DMS114 treated with DMSO at 0.1 percent for 48 hours (cell line): Measurements from ENCODE around the gene PLCB1.
"Not testable (repeated sequence)": the region's sequence is repeated elsewhere in the genome, so short reads cannot be mapped to it uniquely, and the experiment has no call there.

Source experiments
- DNase-seq: peaks from one replicate; lab custom pipeline; 2025; ENCODE audit not compliant: unreplicated experiment; lab: John Stamatoyannopoulos, UW

Gene PLCB1

DNA sequence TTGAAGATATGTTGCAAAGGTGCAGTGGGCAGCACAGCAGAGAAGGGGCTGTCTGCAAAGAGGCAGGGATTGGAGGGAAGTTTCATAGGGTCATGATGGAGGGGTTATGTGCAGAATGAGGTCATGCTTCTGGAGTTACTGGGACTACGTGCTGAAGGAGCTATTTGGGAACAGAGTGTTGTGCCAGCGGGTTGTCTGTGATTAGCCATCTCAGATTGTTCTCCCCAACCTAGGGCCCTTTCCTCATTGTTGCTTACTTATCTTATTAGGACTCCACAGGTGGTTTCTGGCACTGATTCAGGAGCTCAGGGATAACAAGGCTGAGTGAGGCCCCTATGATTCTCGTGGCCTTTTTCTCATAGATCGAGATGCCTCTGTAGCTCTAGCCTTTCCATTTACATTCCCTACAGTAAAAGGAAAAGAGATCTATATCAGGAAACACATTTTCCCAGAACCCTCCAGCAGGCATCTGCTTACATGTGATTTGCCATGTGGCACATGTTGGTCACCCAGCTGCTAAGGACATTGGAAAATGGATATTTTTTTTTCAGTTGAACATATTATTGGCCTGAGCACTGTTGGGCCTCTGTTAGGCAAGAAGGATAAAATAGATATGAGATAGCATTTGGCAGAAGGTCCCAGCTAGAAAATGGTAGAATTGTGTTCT, 507.2 kb downstream of the PLCB1 start:
- DNase-seq: no peak

DNA sequence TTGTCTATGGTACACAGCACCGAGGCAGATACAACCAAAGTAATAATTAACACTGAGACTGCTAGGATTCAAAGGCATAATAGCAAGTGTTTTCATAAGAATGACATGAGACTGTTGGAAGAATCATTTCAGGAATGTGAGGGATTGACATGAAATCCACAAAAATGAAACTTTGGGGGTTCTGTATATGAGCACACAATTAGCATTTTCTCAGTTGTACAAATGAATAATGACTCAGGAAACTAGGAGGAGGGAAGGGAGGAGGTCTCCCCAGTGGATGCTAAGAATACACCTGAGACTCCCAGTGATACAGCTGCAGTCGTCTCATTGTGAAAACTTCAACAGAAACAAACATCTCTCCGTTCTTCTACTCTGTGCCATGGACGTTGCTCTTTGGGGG, 508.4 kb downstream of the PLCB1 start:
- DNase-seq: no peak

- no peak for DNase-seq
Observed at GRCh38 chr20:8642247-8642646, 510.2 kb downstream of the PLCB1 start.

- not testable (repeated sequence) for DNase-seq
Observed at GRCh38 chr20:8644468-8644867, 512.4 kb downstream of the PLCB1 start.

DNA sequence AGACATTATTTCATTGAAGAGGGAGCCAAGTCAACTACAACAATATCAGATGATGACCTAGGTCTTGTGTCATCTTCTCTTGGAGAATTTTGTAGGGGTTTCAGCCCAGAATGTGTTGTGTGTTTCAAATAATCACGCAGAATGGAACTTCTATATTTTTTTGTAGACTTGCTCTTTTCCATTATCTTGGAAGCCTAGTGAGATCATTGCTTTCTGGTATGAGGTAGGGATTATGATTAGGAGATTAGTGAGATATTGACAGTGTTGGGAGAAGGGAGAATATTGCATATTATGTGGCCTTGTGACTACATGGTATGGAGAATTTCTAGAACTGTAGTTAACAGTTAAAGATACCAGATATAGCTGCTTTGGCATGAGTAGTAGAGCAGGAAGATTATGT, 513.3 kb downstream of the PLCB1 start:
- no peak for DNase-seq

GRCh38 chr20:8646033-8646441, 514.0 kb downstream of the PLCB1 start:
- DNase-seq: no peak

DNA sequence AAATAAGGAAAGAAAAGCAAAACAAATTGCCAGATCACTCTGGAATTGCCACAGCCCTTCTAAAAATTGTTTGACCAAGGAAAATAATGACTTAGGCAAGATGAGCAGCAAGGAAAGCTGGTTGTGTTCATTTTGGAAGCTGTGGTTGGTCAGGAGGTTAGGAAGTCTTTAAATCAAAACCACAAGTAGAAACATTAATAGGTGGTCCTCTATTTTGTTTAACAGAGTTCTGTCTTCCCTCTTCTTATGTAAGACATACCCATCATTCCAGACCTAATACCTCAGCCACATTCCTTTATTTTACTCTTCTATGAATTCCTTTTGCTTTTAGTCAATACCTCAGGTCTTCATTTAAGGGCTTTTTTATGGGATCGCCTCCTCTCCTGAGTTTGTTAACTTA, 514.6 kb downstream of the PLCB1 start:
- DNase-seq: no peak

DNA sequence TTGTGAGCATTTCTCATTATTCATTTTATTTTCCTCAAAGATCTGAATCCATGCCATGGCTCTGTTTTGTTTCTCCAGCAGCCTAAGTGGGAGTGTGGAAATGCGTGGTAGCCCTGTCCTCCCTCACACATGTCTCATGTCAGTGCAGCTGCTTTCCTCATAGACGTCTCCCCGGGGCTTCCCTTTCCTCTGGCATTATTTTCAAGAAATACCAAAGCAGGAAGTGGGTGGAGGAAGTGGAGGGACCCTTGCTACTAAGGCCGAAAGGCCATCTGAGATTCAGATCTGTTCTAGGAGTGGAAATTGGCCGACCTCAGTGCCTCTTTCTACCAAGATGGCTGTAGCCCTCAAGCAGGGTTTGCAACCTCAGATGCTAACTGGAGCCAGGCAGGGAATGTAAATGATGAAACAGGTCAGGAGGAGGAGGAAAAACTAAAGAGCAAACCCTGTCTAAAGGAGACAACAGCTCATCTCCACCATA, 515.9 kb downstream of the PLCB1 start:
- no peak for DNase-seq

- no peak for DNase-seq
Observed at GRCh38 chr20:8648466-8648865, 516.4 kb downstream of the PLCB1 start.

- no peak for DNase-seq
Observed at GRCh38 chr20:8652396-8652795, 520.3 kb downstream of the PLCB1 start.

DNA sequence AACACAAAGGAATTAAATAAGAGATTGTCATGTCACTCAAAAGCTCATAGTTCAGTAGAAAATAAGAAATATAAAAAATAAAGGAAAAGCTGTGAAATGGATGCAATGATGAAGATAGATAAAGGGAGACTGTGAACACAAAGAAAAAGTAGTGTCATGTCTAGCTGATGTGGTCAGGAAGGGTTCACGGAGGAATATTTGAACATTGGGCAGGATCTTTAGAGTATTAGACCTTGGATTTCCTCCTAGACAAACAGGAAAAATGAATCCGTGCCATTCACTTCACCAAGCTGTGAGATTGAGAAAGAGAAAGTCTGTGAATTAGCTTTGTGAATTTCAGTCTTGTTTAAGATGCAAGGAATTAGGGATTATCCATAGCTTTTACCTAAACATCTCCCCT, 522.4 kb downstream of the PLCB1 start:
- no peak for DNase-seq

- no peak for DNase-seq
Observed at GRCh38 chr20:8656335-8656734, 524.3 kb downstream of the PLCB1 start.

DNA sequence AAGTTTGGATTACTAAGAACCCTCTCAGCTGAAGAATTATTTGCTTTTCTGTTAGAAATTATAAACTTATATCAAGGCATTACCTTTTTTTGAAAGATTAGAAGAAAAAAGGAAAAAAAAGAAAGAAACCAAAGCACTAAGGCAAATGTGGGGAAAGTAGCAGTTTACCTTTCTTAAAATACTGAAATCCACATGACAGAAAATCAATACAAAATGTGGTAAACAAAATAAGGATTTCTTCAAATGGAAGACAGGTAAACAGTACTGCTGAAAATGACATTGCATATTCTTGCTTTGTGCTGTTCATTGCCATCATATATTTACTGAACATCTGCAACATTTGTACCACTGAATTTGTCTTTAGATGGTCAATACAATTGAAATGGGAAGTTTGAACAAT, 525.6 kb downstream of the PLCB1 start:
- no peak for DNase-seq

DNA sequence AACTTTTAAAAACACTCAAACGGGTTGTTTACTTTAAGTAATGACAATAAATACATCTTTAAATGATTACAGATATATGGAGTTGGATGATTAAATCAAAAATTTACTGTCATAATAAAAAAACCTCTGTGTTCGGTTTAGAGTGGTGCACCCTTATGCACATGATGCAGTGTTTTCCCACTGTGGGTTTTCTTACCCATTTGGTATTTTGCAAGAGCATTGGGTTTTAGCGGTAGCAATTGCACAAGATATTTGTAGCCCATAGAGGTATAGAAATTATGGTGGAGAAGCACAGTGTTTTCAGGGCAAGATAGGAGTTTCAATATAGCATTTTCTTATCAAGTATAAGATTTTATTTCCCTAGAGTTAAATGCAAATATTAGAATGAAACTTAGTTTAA, 526.0 kb downstream of the PLCB1 start:
- DNase-seq: no peak

- no peak for DNase-seq
Observed at GRCh38 chr20:8661229-8661952, 529.3 kb downstream of the PLCB1 start.

- no peak for DNase-seq
Observed at GRCh38 chr20:8662433-8662954, 530.4 kb downstream of the PLCB1 start.

DNA sequence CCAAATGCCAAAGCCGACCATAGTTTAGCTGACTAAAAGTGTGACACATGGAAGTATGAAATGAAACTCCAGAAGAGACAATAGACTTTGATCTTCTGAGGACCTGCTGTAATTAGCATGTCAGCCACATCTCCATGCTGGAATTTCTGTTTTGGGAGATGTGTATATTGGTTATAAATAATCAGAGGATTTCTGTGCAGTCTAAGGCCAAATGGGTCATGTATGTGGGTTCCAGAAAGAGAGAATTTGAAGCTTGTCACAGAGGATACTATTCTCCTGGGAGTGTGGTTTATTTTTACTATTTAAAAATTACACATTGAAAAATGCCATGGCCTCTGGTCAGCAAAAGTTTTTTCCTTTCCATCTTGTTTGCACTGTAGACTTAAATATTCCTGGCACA, 531.4 kb downstream of the PLCB1 start:
- no peak for DNase-seq

DNA sequence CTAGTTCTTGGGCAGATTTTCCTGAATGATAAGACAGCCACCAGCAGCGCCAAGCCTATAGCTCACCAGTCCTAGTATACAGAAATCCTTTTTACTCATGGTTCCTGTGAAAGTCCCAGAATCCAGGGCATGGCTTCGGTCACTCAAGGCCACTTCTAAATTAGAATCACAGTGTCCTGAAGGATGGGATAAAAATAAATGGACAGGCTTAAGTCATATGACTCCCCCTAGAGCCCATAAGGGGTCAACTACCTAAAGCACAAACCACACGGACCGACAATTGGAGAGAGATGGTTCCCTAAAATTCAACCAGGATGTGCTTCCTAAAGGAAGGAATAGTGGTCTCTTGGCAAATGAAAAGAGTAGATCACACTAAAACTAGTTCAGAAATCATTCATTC, 532.7 kb downstream of the PLCB1 start:
- DNase-seq: no peak

DNA sequence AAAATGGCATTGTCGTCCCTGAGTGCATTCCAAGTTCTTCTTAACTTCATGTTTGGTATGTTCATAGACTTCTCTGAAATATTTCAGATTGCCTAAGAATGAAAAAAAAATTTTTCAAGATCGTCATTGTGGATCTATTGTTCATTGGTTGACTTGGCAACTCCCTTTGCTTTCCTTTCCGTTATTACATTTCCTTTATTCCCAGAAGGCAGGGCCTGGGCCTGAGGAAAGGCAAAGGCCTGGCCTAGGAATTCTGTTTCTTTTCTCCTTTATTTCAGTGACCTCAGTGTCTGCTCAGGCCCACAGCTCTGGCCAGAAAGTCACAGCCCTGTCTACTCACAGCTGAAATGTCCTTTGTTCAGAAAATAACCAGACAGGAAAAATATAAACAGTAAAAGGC, 535.2 kb downstream of the PLCB1 start:
- no peak for DNase-seq

GRCh38 chr20:8670207-8670892, 538.3 kb downstream of the PLCB1 start:
- DNase-seq: no peak

DNA sequence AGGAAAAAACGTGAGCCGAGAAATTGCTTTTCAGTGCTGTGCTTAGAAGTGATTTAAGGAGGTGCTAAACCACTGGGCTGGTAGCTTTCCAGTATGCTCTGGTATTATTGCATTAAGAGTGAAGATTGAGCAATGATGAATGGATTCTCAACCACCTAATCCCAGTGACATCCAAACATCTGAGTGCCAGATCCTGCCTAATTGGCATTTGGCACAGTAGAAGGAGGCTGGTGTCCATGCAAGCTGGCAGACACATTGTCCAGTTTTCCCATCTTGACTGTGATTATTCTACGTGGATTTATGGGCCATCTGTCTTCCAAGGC, 538.8 kb downstream of the PLCB1 start:
- DNase-seq: no peak

DNA sequence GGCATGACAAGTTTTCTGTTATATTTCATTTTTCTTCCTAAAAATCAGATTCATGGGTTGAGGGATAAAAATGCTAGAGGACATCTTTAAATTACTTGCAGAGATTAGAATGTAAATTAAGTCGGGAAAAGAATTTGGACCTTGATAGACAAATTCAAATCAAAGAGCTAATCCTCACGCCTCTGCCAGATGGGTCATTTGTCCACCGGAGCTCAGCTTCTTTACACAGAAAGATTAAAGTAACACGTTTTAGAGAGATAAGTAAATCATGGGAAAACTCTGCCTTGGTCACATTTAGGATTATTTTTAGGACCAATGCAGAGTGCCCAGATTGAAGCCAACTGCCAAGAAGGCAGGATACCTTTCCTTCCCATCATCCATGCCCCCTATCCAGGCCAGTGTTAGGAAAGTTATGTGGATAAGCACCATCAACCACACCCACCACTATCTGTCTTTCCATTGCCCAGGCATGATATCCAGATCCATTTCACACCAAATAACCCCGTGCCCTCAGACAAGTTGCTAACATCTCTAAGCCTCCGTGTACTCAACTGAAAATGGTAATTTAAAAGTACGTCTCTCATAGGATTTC, 539.4 kb downstream of the PLCB1 start:
- no peak for DNase-seq
